ENCODE results near the gene APOL1.
"Not testable (repeated sequence)": the region's sequence is repeated elsewhere in the genome, so short reads cannot be mapped to it uniquely, and the experiment has no call there.

GRCh38 chr22:36209488-36209908 is 43.4 kb upstream of the APOL1 start:
- not testable (repeated sequence) for TF ChIP-seq CTCF, POLR2A, POLR2AphosphoS5 (IDR thresholded peaks at IDR 0.05)

Data from prostate gland (tissue), 2 donors.